OCI-LY3 (cell line): ENCODE results near the gene TBC1D1.

Experiments
- EZH2phosphoT487 ChIP-seq: fragments of 200-600 bp; shearing (Covaris generic); IDR thresholded peaks from 2 replicates; pipeline ENCODE4 v1.6.1; 2018; ENCODE audit warnings: antibody characterized with exemption, mixed run types, low read depth
- TF ChIP-seq, protein P1 (sequence below): fragments of 200-600, 300-600 bp; sonication (generic); IDR thresholded peaks from 2 replicates; pipeline ENCODE4 v1.5.1; 2014; ENCODE audit warnings: antibody characterized with exemption, low read length, low read depth

DNA sequence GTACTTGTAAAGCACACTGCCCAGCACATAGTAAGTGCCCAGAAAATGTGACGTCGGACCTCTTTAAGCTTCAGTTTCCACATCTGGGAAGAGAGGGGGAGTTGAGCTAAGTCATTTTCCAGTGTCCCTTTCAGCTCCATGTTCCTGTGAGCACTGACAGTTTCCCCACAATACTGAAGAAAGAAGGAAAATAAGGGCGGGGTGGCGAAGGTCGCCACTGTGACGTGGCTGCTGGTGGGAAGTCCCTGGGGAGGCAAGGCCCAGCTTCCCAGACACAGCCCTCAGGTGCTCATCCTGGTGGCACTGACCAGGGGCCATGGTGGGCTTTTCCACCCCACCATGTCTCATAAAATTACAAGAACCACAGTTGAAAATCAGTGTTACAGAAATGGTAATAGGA lies 191.1 kb downstream of the TBC1D1 start:
- TF ChIP-seq, protein P1, sequence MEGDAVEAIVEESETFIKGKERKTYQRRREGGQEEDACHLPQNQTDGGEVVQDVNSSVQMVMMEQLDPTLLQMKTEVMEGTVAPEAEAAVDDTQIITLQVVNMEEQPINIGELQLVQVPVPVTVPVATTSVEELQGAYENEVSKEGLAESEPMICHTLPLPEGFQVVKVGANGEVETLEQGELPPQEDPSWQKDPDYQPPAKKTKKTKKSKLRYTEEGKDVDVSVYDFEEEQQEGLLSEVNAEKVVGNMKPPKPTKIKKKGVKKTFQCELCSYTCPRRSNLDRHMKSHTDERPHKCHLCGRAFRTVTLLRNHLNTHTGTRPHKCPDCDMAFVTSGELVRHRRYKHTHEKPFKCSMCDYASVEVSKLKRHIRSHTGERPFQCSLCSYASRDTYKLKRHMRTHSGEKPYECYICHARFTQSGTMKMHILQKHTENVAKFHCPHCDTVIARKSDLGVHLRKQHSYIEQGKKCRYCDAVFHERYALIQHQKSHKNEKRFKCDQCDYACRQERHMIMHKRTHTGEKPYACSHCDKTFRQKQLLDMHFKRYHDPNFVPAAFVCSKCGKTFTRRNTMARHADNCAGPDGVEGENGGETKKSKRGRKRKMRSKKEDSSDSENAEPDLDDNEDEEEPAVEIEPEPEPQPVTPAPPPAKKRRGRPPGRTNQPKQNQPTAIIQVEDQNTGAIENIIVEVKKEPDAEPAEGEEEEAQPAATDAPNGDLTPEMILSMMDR: no peak
- no peak for TF ChIP-seq EZH2phosphoT487
